ENCODE results near the gene NDUFV3. TPM values are rescaled to one million over a fixed set of nuclear protein-coding genes. Genes with fewer than 3 reads are reported as not detected.

NDUFV3 gene
- total and polyA plus RNA-seq, 12 donors, result 25.9 to 63.7 (median 52.2) TPM

DNA sequence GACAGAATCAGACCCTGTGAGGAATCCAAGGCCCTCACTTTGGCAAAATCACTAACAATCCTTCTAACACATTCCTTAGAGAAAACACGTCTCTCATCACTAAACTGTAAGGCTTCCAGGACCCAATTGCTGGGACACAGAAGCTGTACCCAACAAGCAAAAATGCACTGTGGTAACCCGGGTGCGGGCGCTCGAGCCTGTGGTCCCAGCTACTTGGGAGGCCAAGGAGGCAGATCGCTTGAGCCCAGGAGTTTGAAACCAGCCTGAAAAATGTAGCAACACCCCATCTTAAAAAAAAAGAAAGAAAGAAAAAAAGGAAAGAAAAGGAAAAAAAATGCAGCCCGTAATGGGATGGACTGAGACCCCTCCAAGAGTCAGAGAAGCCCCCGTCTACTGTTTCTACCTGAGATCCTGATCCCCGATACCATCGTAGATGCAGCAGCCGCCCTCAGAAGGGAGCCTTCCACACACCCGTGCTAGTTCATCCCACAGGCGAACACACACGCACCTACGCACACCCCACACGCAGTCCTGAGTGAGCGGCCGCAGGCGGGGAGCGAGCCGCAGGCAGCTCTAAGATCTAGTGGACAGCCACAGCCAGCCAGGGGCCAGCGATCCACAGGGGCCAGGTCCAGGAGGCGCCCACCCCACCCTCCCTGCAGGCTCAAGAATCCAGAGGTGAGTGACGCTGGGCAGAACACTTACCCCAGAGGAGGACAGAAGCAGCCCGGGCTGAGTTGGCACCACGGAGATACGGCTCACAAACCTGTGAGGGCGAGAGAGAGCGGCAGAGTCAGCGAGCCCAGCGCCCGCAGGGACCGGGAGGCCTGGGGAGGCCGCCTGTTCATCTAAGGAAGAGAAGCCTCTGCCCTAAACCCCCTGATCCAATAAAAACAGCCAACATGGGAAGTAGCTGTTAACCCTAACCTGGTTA is 33.9 kb upstream of the NDUFV3 start:
- Histone ChIP-seq H3K36me3 (peaks cover 0 to 95% (median 29%) of the 10 kb centered on the region in 9 donors), H3K4me1 (peaks cover 0 to 16% (median 7%) of the 10 kb centered on the region in 9 donors), H3K4me3 (no peak overlapping the region), H3K27ac (no peak overlapping the region), H3K27me3 (no peaks in the 10 kb centered on the region), H3K9me3 (no peaks in the 10 kb centered on the region)
- intact Hi-C loops (cut with DNase I), result no loop called here
- WGBS, 2 donors, result 96% methylated on average over 34 of the region's 34 CpGs
- TF ChIP-seq CTCF (IDR thresholded peaks at IDR 0.05), result no peak
- DNase-seq (no peak), ATAC-seq (no peak)

- ATAC-seq, result no peak
- TF ChIP-seq CTCF (IDR thresholded peaks at IDR 0.05), result no peak
Observed at GRCh38 chr21:42859891-42860230, 33.2 kb upstream of the NDUFV3 start.

DNA sequence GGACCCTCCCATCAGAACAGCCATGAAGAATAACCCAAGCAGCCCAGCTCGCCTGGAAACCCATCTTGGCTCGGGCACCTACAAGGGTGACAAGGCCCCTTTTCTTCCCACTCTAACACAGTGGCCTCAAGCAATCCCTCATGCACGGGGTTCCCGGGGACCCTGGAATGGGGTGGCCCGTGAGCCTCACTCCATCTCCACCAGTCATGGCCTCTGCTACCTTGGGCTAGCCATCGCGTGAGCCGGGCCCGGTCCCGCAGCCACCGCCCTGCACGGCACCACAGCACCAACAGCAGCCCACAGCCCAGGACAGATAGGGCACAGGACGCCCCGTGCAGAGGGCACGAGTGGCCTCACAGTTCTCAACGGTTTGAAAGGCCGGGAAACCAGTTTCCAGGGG is 32.8 kb upstream of the NDUFV3 start:
- DNase-seq, result no peak
- WGBS, 2 donors, result 95 to 97% methylated on average over 17 of the region's 17 CpGs
- Histone ChIP-seq H3K27me3 (no peaks in the 10 kb centered on the region), H3K4me1 (peaks cover 0 to 28% (median 7%) of the 10 kb centered on the region in 9 donors), H3K27ac (no peak overlapping the region), H3K9me3 (no peaks in the 10 kb centered on the region), H3K36me3 (peaks cover 0 to 95% (median 20%) of the 10 kb centered on the region in 9 donors), H3K4me3 (no peak overlapping the region)
- intact Hi-C loops (cut with DNase I), result no loop called here
- no peak for ATAC-seq
- no peak for TF ChIP-seq CTCF (IDR thresholded peaks at IDR 0.05)

More at GRCh38 chr21:42859891-42860230, 33.2 kb upstream of the NDUFV3 start:
- Histone ChIP-seq H3K27me3 (no peaks in the 10 kb centered on the region), H3K27ac (no peak overlapping the region), H3K9me3 (no peaks in the 10 kb centered on the region), H3K4me1 (peaks cover 0 to 23% (median 7%) of the 10 kb centered on the region in 9 donors), H3K4me3 (no peak overlapping the region), H3K36me3 (peaks cover 0 to 95% (median 23%) of the 10 kb centered on the region in 9 donors)
- DNase-seq, result no peak
- 94 to 98% methylated on average over 6 of the region's 6 CpGs for WGBS, 2 donors
- intact Hi-C loops (cut with DNase I), result no loop called here

GRCh38 chr21:42861311-42861847 is 31.7 kb upstream of the NDUFV3 start:
- no peak for DNase-seq
- ATAC-seq, result no peak
- peaks cover 0 to 94% (median 10%) of the 10 kb centered on the region in 9 donors for H3K36me3 ChIP-seq

More at GRCh38 chr21:42861311-42861847, 31.7 kb upstream of the NDUFV3 start:
- no peak overlapping the region for H3K27ac ChIP-seq
- no peaks in the 10 kb centered on the region for H3K27me3 ChIP-seq
- TF ChIP-seq CTCF (IDR thresholded peaks at IDR 0.05), result no peak
- no peaks in the 10 kb centered on the region for H3K9me3 ChIP-seq
- intact Hi-C loops (cut with DNase I), result no loop called here
- H3K4me1 ChIP-seq, result peaks cover 0 to 37% (median 12%) of the 10 kb centered on the region in 9 donors
- H3K4me3 ChIP-seq, result no peak overlapping the region
- WGBS, 2 donors, result 73 to 83% methylated on average over 10 of the region's 10 CpGs
